GM12878 (cell line): ENCODE data around the gene ELFN2. TPM values are rescaled to one million over a fixed set of nuclear protein-coding genes. Genes with fewer than 3 reads are reported as not detected.

Source experiments
- ATAC-seq: fragments of 200-7000 bp; cut with Tn5 transposase; 3 replicates; pipeline ENCODE4 v1.9.1; 2020; ENCODE audit warnings: mild to moderate bottlenecking, moderate library complexity
- BruUV-seq: library from RNA; stranded (reverse); fragments of 400-500 nt; replicated peaks from 2 replicates; lab custom pipeline; 2021; lab: Mats Ljungman, UMichigan
- CTCF ChIA-PET: fragments of 300-600 bp; sonication (Branson Sonifier 250); formaldehyde crosslinking; extraction: SDS; loops from one replicate; lab custom pipeline; 2021; ENCODE audit warnings: inconsistent platforms; lab: Yijun Ruan, JAX
- POLR2A ChIA-PET: fragments of 350-600 bp; formaldehyde crosslinking; extraction: SDS; loops from one replicate; lab custom pipeline; 2021; ENCODE audit warnings: inconsistent platforms; lab: Charles Lee
- RAD21 ChIA-PET: fragments of 300-600 bp; sonication (Branson Sonifier 250); formaldehyde crosslinking; loops from one replicate; lab custom pipeline; 2023; ENCODE audit warnings: antibody characterized with exemption; ENCODE audit not compliant: unreplicated experiment; lab: Charles Lee
- SMC1A ChIA-PET: fragments of 300-600 bp; sonication (Branson Sonifier 250); formaldehyde crosslinking; loops from one replicate; lab custom pipeline; 2023; ENCODE audit not compliant: unreplicated experiment, uncharacterized antibody; lab: Charles Lee
- DNase-seq: peaks from one replicate; pipeline ENCODE4 v3.0.0-alpha.2; 2011; ENCODE audit warnings: low read depth, low spot score
- FAIRE-seq: peaks from 3 replicates; lab custom pipeline; 2011; peaks lifted over from hg19 to GRCh38; lab: Jason Lieb, UNC
- H2AFZ ChIP-seq: 2 replicates; pipeline ENCODE4 v1.6.0; 2011; ENCODE audit warnings: low read depth, low read length, control low read depth; ENCODE audit not compliant: control insufficient read depth
- H3K27ac ChIP-seq: 2 replicates; pipeline ENCODE4 v1.5.1; 2011; ENCODE audit warnings: control low read depth; ENCODE audit not compliant: control insufficient read depth, insufficient read depth
- H3K27me3 ChIP-seq, 2 experiments: replicated peaks in 1 of 2; 2 replicates each; pipeline versions ENCODE4 v1.6.0 to v1.6.1; 2011; ENCODE audit warnings: low read length in 1 of 2; ENCODE audit not compliant: control insufficient read depth in 2 of 2, insufficient read depth in 2 of 2
- H3K36me3 ChIP-seq, 2 experiments: 2 replicates each; pipeline ENCODE4 v1.5.1; 2011; ENCODE audit warnings: low read length in 1 of 2; ENCODE audit not compliant: control insufficient read depth in 2 of 2, insufficient read depth in 2 of 2
- H3K4me1 ChIP-seq: 2 replicates; pipeline ENCODE4 v1.6.1; 2011; ENCODE audit warnings: mild to moderate bottlenecking, low read length, moderate library complexity, mixed read lengths; ENCODE audit not compliant: control insufficient read depth, insufficient read depth
- H3K4me2 ChIP-seq: 2 replicates; pipeline ENCODE4 v1.6.0; 2011; ENCODE audit warnings: control low read depth; ENCODE audit not compliant: control insufficient read depth, insufficient read depth
- H3K4me3 ChIP-seq: fragments of 200-600 bp; sonication (generic); 2 replicates; pipeline ENCODE4 v1.5.1; 2016
- H3K79me2 ChIP-seq: 2 replicates; pipeline ENCODE4 v1.6.0; 2011; ENCODE audit warnings: low read length; ENCODE audit not compliant: control insufficient read depth, insufficient read depth
- H3K9ac ChIP-seq: 2 replicates; pipeline ENCODE4 v1.8.0; 2011; ENCODE audit warnings: low read length, control low read depth, mixed read lengths; ENCODE audit not compliant: control insufficient read depth, insufficient read depth
- H3K9me3 ChIP-seq: replicated peaks from 3 replicates; pipeline ENCODE4 v1.5.1; 2011; ENCODE audit warnings: mild to moderate bottlenecking, low read length; ENCODE audit not compliant: control insufficient read depth, insufficient read depth
- H4K20me1 ChIP-seq: 2 replicates; pipeline ENCODE4 v1.6.0; 2011; ENCODE audit not compliant: control insufficient read depth, insufficient read depth
- CHD1 ChIP-seq: IDR thresholded peaks from 2 replicates; pipeline ENCODE4 v1.6.1; 2012; ENCODE audit warnings: low read depth, low read length, improper control_type of control experiment
- CREM ChIP-seq: IDR thresholded peaks from 2 replicates; pipeline ENCODE4 v1.6.1; 2014; ENCODE audit warnings: antibody characterized with exemption, low read depth
- FOXM1 ChIP-seq: IDR thresholded peaks from 2 replicates; pipeline ENCODE4 v1.6.1; 2012; ENCODE audit warnings: low read depth, mild to moderate bottlenecking, inconsistent platforms, low read length, moderate library complexity
- NR2C1 ChIP-seq: fragments of 450-650 bp; IDR thresholded peaks from 2 replicates; pipeline ENCODE4 v1.6.1; 2017; ENCODE audit warnings: antibody characterized with exemption, mild to moderate bottlenecking, moderate library complexity
- PML ChIP-seq: IDR thresholded peaks from 2 replicates; pipeline ENCODE4 v1.6.1; 2012; ENCODE audit warnings: low read length, inconsistent platforms
- SMC3 ChIP-seq: IDR thresholded peaks from 2 replicates; pipeline ENCODE4 v1.6.1; 2011; ENCODE audit warnings: low read length, improper control_type of control experiment, borderline replicate concordance
- SP1 ChIP-seq: IDR thresholded peaks from one replicate; pipeline ENCODE4 v1.6.1; 2011; ENCODE audit warnings: low read depth, low read length
- SREBF2 ChIP-seq: IDR thresholded peaks from 2 replicates; pipeline ENCODE4 v1.6.1; 2012; ENCODE audit warnings: mild to moderate bottlenecking, low read length
- ZBED1 ChIP-seq: IDR thresholded peaks from 2 replicates; pipeline ENCODE4 v1.6.1; 2016; ENCODE audit warnings: borderline replicate concordance
- ZNF24 ChIP-seq: fragments of 450-650 bp; IDR thresholded peaks from 2 replicates; pipeline ENCODE4 v1.6.1; 2017; ENCODE audit warnings: antibody characterized with exemption, mild to moderate bottlenecking
- ZNF592 ChIP-seq: fragments of 450-650 bp; IDR thresholded peaks from 2 replicates; pipeline ENCODE4 v1.6.1; 2017; ENCODE audit warnings: mild to moderate bottlenecking, moderate library complexity
- WGBS: methylation state at CpG from one replicate; pipeline ENCODE4 v1.1.6; 2016; ENCODE audit warnings: low lambda C conversion rate; ENCODE audit not compliant: insufficient replicate concordance, insufficient coverage; ENCODE audit errors: missing lambda C conversion rate; 5-methylcytosine and 5-hydroxymethylcytosine counted together
- in situ Hi-C: fragments of 300-500 bp; cut with MboI; formaldehyde crosslinking; loops from 9 replicates; pipeline ENCODE4 v1.14.3; 2018; ENCODE audit warnings: mixed read lengths
- intact Hi-C: fragments of 100-400 bp; cut with micrococcal nuclease; formaldehyde crosslinking; loops from one replicate; pipeline ENCODE4 v1.14.2; 2022; ENCODE audit not compliant: unreplicated experiment
- polyA plus RNA-seq, 11 experiments: library from polyadenylated mRNA; depleted of rRNA in 4 of 11; unstranded in 6 of 11; stranded (reverse) in 5 of 11; fragments of >200 nt; fragmentation: Nextera tagmentation in 4 of 11; fragmentation: Illumina TruSeq in 1 of 11; extraction: Ambion mirVana in 4 of 11; extraction: Trizol in 1 of 11; gene quantifications; 1 replicate in 1 of 11; 2 replicates in 10 of 11; pipeline versions ENCODE4 v1.2.1 to v1.2.3, GENCODE V29; 2011 to 2016; ENCODE audit warnings: inconsistent platforms in 2 of 11, missing spikeins in 2 of 11, low read depth in 1 of 11
- total RNA-seq, 4 experiments: library from RNA; depleted of rRNA in 3 of 4; stranded (reverse); fragments of >200 nt in 3 of 4; fragmentation: Illumina TruSeq in 1 of 4; extraction: Trizol in 1 of 4; gene quantifications; 2 replicates each; pipeline versions ENCODE4 v1.2.1 to v1.2.3, GENCODE V29; 2013 to 2021
- TF ChIP-seq, protein P1 (sequence below): fragments of 450-650 bp; IDR thresholded peaks from 2 replicates; pipeline ENCODE4 v1.6.1; 2018; ENCODE audit warnings: mild to moderate bottlenecking, low read depth, moderate library complexity; ENCODE audit not compliant: partially characterized antibody
- TF ChIP-seq, protein P2 (sequence below): fragments of 450-650 bp; formaldehyde crosslinking; IDR thresholded peaks from 2 replicates; pipeline ENCODE4 v1.4.0; 2020; ENCODE audit warnings: mild to moderate bottlenecking, moderate library complexity

The ELFN2 gene
- total and polyA plus RNA-seq, 10 of the 15 experiments (the other 5 are each of a cell fraction or from before 2014, with no cell fraction given): 0.03 to 0.05 TPM; not detected in 8

- FAIRE-seq: no peak
- ChIA-PET RAD21 (interaction anchor here (1.4 kb wide), 1 partner anchor 21 kb away, joined by 3 read pairs; no protein-coding TSS in a partner anchor), SMC1A (interaction anchor here (1.0 kb wide), 1 partner anchor 22 kb away, joined by 3 read pairs; no protein-coding TSS in a partner anchor), CTCF (interaction anchor here (0.7 kb wide), 1 partner anchor 158 kb away, joined by 3 read pairs; no protein-coding TSS in a partner anchor), POLR2A (interaction anchor here (1.4 kb wide), 1 partner anchor 8 kb away, joined by 4 read pairs; no protein-coding TSS in a partner anchor)
- Histone ChIP-seq H3K9ac (no peak overlapping the region), H2AFZ (no peak overlapping the region), H4K20me1 (no peaks in the 10 kb centered on the region), H3K4me3 (no peak overlapping the region), H3K4me2 (no peak overlapping the region), H3K9me3 (no peaks in the 10 kb centered on the region), H3K79me2 (no peaks in the 10 kb centered on the region), H3K36me3 (no peaks in the 10 kb centered on the region), H3K4me1 (peaks cover 21% of the 10 kb centered on the region), H3K27me3 (peaks cover 6 to 10% of the 10 kb centered on the region in 2 experiments), H3K27ac (no peak overlapping the region)
- no peak for DNase-seq
- in situ Hi-C loops (no loop called here), intact Hi-C loops (no loop called here)
- BruUV-seq: no TSS peak
- WGBS: 55% methylated on average over 10 of the region's 10 CpGs
- no peak for ATAC-seq
- TF ChIP-seq ZNF24 (no peak), SP1 (no peak), SMC3 (no peak), CHD1 (no peak), FOXM1 (no peak), PML (no peak), SREBF2 (no peak), NR2C1 (no peak), ZNF592 (no peak), CREM (no peak), ZBED1 (no peak)
- TF ChIP-seq, protein P1, sequence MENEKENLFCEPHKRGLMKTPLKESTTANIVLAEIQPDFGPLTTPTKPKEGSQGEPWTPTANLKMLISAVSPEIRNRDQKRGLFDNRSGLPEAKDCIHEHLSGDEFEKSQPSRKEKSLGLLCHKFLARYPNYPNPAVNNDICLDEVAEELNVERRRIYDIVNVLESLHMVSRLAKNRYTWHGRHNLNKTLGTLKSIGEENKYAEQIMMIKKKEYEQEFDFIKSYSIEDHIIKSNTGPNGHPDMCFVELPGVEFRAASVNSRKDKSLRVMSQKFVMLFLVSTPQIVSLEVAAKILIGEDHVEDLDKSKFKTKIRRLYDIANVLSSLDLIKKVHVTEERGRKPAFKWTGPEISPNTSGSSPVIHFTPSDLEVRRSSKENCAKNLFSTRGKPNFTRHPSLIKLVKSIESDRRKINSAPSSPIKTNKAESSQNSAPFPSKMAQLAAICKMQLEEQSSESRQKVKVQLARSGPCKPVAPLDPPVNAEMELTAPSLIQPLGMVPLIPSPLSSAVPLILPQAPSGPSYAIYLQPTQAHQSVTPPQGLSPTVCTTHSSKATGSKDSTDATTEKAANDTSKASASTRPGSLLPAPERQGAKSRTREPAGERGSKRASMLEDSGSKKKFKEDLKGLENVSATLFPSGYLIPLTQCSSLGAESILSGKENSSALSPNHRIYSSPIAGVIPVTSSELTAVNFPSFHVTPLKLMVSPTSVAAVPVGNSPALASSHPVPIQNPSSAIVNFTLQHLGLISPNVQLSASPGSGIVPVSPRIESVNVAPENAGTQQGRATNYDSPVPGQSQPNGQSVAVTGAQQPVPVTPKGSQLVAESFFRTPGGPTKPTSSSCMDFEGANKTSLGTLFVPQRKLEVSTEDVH: no peak
- TF ChIP-seq, protein P2, sequence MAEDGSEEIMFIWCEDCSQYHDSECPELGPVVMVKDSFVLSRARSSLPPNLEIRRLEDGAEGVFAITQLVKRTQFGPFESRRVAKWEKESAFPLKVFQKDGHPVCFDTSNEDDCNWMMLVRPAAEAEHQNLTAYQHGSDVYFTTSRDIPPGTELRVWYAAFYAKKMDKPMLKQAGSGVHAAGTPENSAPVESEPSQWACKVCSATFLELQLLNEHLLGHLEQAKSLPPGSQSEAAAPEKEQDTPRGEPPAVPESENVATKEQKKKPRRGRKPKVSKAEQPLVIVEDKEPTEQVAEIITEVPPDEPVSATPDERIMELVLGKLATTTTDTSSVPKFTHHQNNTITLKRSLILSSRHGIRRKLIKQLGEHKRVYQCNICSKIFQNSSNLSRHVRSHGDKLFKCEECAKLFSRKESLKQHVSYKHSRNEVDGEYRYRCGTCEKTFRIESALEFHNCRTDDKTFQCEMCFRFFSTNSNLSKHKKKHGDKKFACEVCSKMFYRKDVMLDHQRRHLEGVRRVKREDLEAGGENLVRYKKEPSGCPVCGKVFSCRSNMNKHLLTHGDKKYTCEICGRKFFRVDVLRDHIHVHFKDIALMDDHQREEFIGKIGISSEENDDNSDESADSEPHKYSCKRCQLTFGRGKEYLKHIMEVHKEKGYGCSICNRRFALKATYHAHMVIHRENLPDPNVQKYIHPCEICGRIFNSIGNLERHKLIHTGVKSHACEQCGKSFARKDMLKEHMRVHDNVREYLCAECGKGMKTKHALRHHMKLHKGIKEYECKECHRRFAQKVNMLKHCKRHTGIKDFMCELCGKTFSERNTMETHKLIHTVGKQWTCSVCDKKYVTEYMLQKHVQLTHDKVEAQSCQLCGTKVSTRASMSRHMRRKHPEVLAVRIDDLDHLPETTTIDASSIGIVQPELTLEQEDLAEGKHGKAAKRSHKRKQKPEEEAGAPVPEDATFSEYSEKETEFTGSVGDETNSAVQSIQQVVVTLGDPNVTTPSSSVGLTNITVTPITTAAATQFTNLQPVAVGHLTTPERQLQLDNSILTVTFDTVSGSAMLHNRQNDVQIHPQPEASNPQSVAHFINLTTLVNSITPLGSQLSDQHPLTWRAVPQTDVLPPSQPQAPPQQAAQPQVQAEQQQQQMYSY: no peak
These were observed 88.6 kb downstream of the ELFN2 start for GRCh38 chr22:37338539-37339246.
